Stimulated activated CD4-positive, alpha-beta T cell treated with anti-CD3 and anti-CD28 coated beads, Interleukin-1b, Interleukin-23, amount 100 ng/mL, for 4 hours (primary cell): Measurements from ENCODE around the gene DZIP1L.

ENCODE experiments used
- DNase-seq, 2 donors: peaks; one replicate each; pipeline ENCODE4 v3.0.0-alpha.2; 2020; ENCODE audit warnings: low read depth in 2 of 2

DZIP1L gene

DNA sequence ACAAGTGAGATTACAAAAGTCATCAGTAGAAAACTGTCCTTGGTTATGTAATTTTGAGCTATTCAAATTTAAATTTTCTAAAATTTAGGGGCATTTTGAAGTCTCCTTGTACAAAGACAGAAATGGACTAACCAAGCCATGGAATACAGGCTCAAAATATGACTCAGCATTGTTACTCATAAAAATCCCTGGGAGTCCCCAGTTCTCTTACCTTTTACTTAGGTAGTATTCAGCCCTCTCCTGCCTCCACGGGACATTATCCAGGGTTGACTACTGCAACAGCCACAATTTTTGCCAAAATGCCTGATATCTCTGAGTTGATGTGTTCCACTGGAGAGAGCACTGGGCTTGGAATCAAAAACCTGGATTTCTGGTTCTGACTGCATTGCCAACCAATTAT lies 80.5 kb downstream of the DZIP1L start:
- DNase-seq = no peak

GRCh38 chr3:138033202-138033691 lies 82.2 kb downstream of the DZIP1L start:
- no peak for DNase-seq

DNA sequence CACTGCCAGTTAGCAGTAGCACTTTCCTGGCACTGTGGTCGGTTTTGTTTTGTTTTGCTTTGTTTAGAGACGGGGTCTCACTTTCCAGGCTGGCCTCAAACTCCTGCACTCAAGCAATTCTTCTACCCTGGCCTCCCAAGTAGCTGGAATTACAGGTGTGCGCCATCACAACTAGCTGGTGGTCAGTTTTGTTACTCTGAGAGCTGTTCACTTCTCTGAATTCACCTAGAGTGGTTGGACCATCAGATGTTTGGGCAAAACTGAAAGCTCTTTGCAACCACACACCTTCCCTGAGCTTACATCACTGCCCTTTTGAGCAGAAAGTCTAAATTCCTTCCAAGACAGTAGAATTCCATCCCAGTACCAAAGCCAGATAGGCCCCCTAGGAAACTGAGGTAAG lies 82.8 kb downstream of the DZIP1L start:
- no peak for DNase-seq

DNA sequence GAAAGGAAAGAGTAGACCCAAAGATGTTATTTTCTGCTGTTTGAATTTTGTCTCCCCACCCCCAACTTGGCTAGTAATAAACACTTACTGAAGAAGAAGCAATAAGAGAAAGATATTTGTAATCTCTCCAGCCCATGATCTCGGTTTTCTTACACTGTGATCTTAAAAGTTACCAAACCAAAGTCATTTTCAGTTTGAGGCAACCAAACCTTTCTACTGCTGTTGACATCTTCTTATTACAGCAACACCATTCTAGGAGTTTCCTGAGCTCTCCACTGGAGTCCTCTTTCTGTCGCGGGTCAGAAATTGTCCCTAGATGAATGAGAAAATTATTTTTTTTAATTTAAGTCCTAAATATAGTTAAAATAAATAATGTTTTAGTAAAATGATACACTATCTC lies 83.9 kb downstream of the DZIP1L start:
- no peak for DNase-seq

DNA sequence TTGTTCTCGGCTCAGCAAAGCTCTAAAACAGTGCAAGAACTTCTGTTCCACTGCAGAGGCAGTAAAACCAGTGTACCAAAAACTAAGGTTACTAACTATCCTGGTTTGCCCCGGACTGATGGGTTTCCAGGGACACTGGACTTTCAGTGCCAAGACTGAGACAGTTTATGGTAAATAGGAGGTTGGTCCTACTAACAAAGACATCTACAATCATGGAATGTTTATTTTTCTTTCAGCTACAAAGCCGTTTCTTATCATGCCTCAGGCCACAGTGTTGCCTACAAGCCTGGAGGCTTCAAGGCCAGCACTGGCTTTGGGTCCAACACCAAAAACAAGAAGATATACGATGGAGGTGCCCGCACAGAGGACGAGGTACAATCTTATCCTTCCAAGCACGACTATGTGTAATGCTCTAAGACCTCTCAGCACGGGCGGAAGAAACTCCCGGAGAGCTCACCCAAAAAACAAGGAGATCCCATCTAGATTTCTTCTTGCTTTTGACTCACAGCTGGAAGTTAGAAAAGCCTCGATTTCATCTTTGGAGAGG lies 84.6 kb downstream of the DZIP1L start:
- DNase-seq = no peak

- no peak for DNase-seq
These were observed 87.6 kb downstream of the DZIP1L start for GRCh38 chr3:138027821-138028220.

GRCh38 chr3:138025553-138025952 lies 89.9 kb downstream of the DZIP1L start:
- no peak for DNase-seq

GRCh38 chr3:138023754-138024153 lies 91.7 kb downstream of the DZIP1L start:
- DNase-seq = no peak

DNA sequence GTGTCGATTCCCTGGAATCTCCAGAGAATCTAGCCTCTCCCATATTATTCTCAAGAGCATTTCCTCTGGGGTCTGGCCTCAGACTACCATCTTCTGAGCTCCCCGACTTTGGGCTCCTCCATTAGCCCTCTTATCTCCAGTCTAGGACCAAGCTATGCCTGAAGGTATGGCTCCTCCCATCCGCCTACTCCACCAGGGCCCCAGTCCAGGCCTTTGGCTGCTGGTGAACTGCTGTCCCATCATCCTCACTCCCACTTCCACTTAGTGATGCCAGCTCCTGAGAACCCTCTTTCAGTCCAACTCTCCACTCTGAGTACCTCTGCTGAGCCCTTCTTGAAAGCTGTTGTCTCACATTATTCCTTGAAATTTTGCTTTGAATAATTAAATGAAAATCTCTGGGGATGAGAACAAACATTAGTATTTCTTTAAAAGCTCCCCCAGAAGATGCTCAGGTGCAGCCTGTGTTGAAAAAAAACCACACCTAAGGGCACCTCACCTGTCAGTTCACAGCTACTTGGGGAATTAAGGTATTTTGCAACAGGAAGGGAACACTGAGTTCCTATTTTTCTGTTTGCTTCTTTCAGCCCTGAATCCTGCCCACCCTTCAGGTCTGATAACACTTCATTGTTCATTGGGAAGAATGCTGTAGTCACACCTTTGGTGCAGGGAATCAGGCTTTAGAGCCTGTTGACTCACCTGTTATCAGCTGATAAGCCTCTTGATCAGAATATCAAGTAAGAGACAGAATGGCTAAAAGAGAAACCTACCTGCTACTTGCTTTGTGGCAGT lies 95.9 kb downstream of the DZIP1L start:
- DNase-seq = no peak

GRCh38 chr3:138016065-138016464 lies 99.3 kb downstream of the DZIP1L start:
- no peak for DNase-seq

GRCh38 chr3:138012526-138012925 lies 102.9 kb downstream of the DZIP1L start:
- no peak for DNase-seq
